Activated CD8-positive, alpha-beta memory T cell treated with anti-CD3 and anti-CD28 coated beads, Interleukin-2, amount 50 U/mL, for 1 hour (primary cell): Measurements from ENCODE around the gene ANKRD24.
A peak's percentile ranks its signal among the peaks of the same experiment; 100 is the strongest.
"Not testable (repeated sequence)": the region's sequence is repeated elsewhere in the genome, so short reads cannot be mapped to it uniquely, and the experiment has no call there.

Experiments used
- DNase-seq: peaks from one replicate; pipeline ENCODE4 v3.0.0-alpha.2; 2020; ENCODE audit errors: extremely low read depth

Gene ANKRD24

GRCh38 chr19:4230237-4230636 is 47.7 kb downstream of the ANKRD24 start:
- not testable (repeated sequence) for DNase-seq

DNA sequence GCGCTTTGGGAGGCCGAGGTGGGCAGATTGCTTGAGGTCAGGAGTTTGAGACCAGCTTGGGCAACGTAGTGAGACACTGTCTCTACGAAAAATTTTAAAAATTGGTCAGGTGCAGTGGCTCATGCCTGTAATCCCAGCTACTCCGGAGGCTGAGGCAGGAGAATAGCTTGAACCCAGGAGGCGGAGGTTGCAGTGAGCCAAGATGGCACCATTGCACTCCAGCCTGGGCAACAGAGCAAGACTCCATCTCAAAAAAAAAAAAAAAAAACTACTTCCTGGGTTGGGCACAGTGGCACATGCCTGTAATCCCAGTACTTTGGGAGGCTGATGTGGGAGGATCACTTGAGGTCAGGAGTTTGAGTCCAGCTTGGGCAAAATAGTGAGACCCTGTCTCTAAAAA is 49.0 kb downstream of the ANKRD24 start:
- DNase-seq: not testable (repeated sequence)

DNA sequence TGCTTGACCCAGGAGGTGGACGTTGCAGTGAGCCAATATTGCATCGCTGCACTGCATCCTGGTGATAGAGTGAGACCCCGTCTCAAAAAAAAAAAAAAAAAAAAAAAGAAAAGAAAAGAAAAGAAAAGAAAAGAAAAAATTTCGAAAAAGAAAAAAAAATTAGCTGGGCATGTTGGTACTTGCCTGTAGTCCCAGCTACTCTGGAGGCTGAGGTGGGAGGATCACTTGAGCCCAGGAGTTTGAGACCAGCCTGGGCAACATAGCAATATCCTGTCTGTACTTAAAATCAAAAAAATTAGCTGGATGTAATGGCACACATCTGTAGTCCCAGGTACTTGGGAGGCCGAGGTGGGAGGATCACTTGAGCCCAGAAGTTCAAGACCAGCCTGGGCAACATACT is 49.6 kb downstream of the ANKRD24 start:
- DNase-seq: not testable (repeated sequence)

- no peak for DNase-seq
These were observed 50.3 kb downstream of the ANKRD24 start for GRCh38 chr19:4232614-4233281.

DNA sequence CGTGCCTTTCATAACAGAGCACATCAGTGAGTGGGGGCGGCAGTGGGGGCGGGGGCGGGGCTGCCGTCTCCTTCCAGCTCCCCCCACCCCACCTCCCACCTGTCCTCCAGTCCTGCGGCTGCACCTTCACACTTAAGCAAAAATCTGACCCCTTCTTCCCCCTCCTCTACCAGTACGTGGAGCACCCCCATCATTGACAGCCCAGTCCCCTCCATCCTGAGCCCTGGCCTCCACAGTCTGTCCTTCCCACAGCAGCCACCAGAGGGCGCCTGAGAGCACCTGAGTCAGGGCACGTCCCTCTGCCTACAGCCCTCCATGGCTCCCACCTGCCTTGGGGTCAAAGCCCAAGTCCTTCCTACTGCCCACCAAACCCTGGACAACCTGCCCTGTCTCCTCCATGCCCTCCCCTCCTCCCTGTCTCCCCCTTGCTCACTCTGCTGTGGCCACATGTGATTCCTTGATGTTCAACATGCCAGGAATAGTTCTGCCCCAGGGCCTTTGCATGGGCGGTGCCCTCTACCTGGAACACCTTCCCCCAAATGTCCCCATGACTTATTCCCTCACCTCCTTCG is 50.9 kb downstream of the ANKRD24 start:
- peak; percentile 10 for DNase-seq

DNA sequence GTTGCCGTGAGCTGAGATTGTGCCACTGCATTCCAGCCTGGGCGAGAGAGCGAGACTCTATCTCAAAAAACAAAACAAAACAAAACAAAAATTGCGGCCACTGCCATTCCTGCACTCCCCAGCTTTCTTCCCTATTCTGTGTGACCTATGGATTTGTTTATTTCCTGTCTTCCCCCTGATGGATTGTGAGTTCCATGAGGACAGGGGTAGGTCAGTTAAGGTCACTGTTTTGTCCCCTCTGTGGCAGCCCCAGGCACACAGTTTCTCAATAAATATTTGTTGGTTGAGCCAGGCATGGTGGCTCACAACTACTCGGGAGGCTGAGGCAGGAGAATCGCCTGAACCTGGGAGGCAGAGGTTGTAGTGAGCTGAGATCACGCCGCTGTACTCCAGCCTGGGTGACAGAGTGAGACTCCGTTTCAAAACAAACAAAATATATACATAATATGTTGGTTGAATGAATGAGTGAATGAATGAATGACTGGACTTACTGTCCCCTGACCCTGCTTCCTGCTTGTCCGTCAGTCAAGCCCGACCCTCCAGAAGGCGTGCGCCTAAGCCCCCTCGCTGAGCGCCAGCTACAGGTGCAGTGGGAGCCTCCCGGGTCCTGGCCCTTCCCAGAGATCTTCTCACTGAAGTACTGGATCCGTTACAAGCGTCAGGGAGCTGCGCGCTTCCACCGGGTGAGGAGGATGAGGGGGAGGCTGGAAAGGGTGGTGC is 51.8 kb downstream of the ANKRD24 start:
- no peak for DNase-seq

DNA sequence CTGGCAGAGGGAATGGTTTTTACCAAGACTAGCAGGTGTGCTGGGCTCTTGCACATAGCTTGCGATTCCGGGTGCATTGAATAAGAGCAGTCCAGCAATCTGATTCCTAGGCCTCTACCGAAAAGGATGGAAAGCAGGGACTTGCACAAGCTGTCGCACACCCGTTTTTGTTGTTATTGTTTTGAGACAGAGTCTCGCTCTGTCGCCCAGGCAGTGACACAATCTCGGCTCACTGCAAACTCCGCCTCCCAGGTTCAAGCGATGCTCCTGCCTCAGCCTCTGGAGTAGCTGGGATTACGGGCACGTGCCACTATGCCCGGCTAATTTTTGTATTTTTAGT is 52.3 kb downstream of the ANKRD24 start:
- DNase-seq: no peak

DNA sequence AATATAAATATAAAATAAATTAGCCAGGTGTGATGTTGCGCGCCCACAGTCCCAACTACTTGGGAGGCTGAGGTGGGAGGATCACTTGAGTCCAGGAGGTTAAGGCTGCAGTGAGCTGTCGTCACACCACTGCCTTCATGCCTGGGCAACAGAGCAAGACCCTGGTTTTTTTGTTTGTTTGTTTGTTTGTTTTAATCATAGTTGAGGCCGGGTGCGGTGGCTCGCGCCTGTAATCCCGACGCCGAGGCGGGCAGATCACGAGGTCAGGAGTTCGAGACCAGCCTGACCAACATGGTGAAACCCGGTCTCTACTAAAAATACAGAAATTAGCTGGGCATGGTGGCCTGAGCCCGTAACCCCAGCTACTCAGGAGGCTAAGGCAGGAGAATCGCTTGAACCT is 55.0 kb downstream of the ANKRD24 start:
- not testable (repeated sequence) for DNase-seq

DNA sequence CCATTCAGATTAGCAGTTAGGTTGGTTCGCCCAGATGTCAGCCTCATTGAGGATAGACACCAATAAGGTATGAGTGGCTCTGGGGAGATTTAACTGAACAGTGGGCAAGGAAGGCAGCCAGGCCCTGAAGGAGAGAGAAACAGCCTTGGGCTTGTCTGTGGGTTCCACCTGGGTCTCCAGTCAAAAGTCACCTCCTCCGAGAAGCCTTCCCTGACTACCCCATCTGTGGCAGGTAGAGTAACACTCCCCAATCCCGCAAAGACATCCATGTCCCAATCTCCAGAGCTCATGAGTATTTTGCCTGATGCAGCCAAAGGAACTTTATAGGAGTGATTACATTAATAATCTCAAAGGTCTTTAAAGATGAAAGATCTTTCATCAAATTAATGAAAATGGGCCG is 56.3 kb downstream of the ANKRD24 start:
- DNase-seq: no peak

DNA sequence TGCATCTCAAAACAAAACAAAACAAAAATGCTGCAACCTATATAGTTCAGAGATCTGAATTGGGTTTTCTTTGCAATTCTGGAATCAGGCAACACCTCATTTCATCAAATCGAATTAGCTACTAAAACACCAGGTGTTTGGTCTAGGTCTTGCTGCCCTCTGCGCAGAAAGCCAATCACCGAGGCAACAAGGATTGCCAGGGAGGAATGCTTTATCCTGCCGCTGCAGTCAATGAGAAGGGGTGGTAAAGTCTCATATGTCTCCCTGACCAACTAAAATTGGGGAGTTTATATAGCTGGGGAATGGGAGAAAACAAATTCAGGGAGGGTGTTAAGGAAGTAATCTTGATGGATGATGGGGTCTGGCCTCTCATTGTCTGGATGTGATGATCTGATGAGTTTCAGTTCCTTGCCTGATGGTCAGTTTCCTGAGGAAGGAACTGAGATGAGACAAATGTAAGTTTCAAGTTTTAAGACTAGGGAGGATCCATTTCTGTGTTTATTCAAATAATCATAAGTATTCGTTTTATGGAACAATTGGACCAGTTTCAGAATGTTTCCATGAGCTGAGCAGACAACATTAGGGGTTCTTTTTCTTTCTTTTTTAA is 59.4 kb downstream of the ANKRD24 start:
- DNase-seq: no peak

GRCh38 chr19:4245938-4246337 is 63.4 kb downstream of the ANKRD24 start:
- DNase-seq: not testable (repeated sequence)

DNA sequence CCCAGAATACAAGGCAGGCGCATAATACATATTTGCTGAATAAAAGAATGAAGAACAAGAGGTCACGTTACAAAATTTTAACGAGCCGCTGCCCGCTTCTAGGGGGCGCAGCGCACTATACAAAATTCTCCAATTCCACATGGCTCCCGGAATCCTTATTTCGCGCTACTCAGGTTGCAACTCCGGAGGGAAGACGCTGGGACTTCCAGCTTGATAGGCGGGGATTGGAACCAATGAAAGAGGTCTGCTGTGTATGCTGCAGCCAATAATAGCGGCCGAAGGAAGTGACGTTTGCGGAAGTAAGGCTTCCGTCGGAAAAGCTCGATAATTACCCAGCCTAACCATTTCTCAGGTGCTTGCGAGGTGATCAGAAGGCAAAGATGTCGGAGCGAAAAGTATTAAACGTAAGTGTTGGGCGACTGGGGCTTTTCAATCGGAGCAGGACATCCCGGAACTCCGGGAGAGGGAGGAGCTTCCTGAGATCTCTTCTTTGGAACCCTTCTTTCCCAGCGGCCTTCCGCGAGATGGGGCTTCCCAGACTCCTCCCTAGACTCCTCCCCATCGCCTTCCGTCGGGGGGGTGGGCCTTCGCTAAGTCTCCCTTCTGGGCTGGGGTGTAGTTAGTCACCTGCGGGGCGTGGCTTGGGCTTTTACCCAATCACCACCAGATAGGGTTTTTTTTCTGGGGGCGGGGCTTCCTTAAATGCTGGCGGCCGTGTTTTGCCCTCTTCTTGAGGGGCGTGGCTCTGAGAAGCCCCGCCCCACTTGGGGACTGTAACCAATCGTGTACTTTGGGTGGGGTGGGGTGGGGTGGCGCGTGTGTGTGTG is 64.5 kb downstream of the ANKRD24 start, which contains the start of gene YJU2:
TSS of gene YJU2 (plus strand) at position 314 of the 827 bp plus-strand sequence. CDS start at position 381, 67 bp downstream.
- DNase-seq: peak; percentile 98

DNA sequence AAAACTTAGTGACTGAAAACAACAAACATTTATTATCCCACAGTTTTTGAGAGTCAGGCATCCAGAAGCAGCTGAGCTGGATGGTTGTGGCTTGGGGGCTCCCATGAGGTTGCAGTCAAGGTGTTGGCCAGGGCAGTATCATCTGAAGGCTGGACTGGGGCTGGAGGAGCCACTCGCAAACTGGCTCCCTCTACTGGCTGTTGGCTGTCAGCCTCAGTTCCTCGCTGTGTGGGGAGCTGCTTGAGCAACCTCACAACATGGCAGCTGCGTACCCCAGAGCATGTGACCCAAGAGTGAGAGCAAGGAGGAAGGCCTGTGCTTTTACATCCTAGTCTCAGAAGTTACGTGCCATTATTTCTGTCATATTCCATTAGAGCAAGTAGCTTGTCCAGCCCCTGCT is 74.1 kb downstream of the ANKRD24 start:
- DNase-seq: no peak

- DNase-seq: no peak
These were observed 74.5 kb downstream of the ANKRD24 start for GRCh38 chr19:4257025-4257424.

- no peak for DNase-seq
These were observed 75.7 kb downstream of the ANKRD24 start for GRCh38 chr19:4258181-4258580.

DNA sequence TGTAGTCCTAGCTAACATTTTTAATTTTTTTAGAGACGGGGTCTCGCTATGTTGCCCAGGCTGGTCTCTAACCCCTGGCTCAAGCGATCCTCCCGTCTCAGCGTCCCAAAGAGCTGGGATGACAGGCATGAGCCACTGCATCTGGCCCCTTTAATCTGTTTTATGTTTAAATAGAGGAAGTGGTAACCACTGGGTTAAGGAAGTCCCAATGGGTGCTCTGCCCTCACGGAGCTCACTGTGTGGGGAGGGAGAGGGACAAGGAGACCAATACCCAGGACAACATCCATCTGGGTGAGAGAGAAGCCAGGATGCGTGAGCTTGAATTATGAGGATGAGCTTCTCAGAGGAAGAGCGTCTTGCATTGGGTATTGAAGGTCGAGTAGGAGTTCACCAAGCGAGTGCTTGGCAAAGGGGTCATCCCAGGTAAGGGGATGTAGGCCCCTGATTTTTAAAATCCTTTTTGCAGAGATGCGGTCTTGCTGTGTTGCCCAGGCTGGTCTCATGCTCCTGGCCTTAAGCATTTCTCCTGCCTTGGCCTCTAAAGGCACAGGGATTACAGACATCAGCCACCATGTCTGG is 78.2 kb downstream of the ANKRD24 start:
- no peak for DNase-seq

GRCh38 chr19:4264812-4265211 is 82.3 kb downstream of the ANKRD24 start:
- DNase-seq: no peak

DNA sequence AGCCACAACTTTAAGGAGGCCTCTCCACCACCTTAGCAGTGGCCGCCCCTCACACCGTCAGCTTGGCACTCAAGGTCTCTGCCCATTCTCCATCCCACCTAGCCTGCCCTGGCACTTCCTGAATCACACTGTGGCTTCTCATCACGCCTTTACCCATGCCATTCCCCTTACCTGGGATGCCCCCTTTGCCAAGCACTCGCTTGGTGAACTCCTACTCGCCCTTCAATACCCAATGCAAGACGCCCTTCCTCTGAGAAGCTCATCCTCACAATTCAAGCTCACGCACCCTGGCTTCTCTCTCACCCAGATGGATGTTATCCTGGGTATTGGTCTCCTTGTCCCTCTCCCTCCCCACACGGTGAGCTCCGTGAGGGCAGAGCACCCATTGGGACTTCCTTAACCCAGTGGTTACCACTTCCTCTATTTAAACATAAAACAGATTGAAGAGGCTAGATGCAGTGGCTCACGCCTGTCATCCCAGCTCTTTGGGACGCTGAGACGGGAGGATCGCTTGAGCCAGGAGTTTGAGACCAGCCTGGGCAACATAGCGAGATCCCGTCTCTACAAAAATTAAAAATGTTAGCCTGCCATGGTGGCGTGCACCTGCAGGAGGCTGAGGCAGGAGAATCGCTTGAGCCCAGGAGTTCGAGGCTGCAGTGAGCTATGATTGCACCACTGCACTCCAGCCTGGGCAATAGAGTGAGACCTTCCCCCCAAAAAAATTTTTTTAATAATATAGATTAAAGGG is 83.9 kb downstream of the ANKRD24 start:
- DNase-seq: no peak

DNA sequence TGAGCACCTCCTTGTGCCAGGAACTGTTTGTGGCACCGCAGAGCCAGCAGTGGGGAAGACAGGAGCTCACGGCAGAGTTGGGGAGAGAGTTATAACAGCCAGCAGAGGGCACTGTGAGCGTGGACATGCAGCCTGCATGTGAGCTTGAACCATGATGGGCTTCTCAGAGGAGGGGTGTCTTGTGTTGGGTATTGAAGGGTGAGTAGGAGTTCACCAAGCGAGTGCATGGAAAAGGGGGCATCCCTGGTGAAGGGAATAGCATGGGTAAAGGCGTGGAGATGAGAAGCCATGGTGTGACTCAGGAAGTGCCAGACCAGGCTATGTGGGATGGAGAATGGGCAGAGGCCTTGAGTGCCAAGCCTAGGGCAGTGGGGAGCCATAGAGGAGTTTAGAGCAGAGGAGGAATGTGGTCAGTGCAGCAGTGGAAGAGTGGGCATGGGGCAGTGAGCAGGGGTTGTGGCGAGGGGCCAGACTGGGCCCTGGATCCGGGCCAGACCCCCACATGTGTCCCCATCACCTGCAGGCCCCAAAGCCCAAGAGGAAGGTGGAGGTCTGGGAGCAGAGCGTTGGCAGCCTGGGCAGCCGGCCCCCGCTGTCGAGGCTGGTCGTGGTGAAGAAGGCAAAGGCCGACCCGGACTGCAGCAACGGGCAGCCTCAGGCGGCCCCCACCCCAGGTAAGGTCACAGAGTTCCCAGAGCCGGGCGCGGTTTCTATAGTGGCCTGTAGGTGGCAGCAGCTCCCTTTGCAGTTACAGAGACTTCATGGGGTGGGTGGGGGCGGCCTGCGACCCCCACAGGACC is 84.8 kb downstream of the ANKRD24 start:
- DNase-seq: peak; percentile 13
